ENCODE results near the gene KIAA0319L.

- TF ChIP-seq POLR2A (IDR thresholded peaks at IDR 0.05; ENCODE audit: low read depth, low read length) (no peak), CTCF (IDR thresholded peaks at IDR 0.05; ENCODE audit: extremely low read depth in 1 of 2, insufficient read depth in 1 of 2, low read depth in 1 of 2, low read length in 2 of 2) (no peak), EZH2 (IDR thresholded peaks at IDR 0.05; ENCODE audit: borderline replicate concordance, low read depth, low read length, severe bottlenecking) (no peak), POLR2AphosphoS5 (IDR thresholded peaks at IDR 0.05; ENCODE audit: insufficient read depth, low read depth, low read length) (no peak), FOS (IDR thresholded peaks at IDR 0.05; ENCODE audit: borderline replicate concordance, insufficient read depth, low read length) (no peak)
These were observed 26.3 kb downstream of the KIAA0319L start for GRCh38 chr1:35530946-35531345.
